Peyer's patch (tissue), 4 donors: ENCODE measurements around the gene FTO.

Source experiments
- CTCF ChIP-seq, 6 experiments: fragments of 450-650 bp in 4 of 6; fragments of 200-600 bp in 2 of 6; sonication (generic) in 1 of 6; IDR thresholded peaks; one replicate each; pipeline ENCODE4 v1.5.1; 2017 to 2019; ENCODE audit warnings: antibody characterized with exemption in 6 of 6, mild to moderate bottlenecking in 3 of 6, moderate library complexity in 1 of 6
- POLR2A ChIP-seq, 2 donors: fragments of 450-650 bp; IDR thresholded peaks; one replicate each; pipeline ENCODE4 v1.5.1; 2017; ENCODE audit warnings: antibody characterized with exemption in 2 of 2, mild to moderate bottlenecking in 2 of 2, moderate library complexity in 2 of 2

- TF ChIP-seq POLR2A (IDR thresholded peaks at IDR 0.05) (no peak), CTCF (IDR thresholded peaks at IDR 0.05) (no peak)
Observed at GRCh38 chr16:54160939-54161897, 457.3 kb downstream of the FTO start.
